ENCODE data around the gene S100G.

Gene S100G

GRCh38 chrX:16633754-16634153 lies 16.2 kb upstream of the S100G start:
- no peak for DNase-seq
- H3K36me3 Mint-ChIP-seq (ENCODE audit: low read depth) = peaks cover 2% of the 10 kb centered on the region
- peaks cover 2% of the 10 kb centered on the region for H3K4me1 Mint-ChIP-seq (ENCODE audit: low read depth)
- peaks cover 26% of the 10 kb centered on the region for H3K27me3 Mint-ChIP-seq
- H3K4me3 Mint-ChIP-seq = no peak overlapping the region
- H3K27ac Mint-ChIP-seq = no peak overlapping the region
- H3K9me3 Mint-ChIP-seq = no peaks in the 10 kb centered on the region

- no peaks in the 10 kb centered on the region for H3K9me3 Mint-ChIP-seq
- no peak for DNase-seq
- no peak overlapping the region for H3K4me3 Mint-ChIP-seq
- peaks cover 2% of the 10 kb centered on the region for H3K4me1 Mint-ChIP-seq (ENCODE audit: low read depth)
- no peak overlapping the region for H3K27ac Mint-ChIP-seq
- peaks cover 2% of the 10 kb centered on the region for H3K36me3 Mint-ChIP-seq (ENCODE audit: low read depth)
- peaks cover 21% of the 10 kb centered on the region for H3K27me3 Mint-ChIP-seq
Measured at GRCh38 chrX:16635040-16635439, 14.9 kb upstream of the S100G start.

GRCh38 chrX:16635596-16635995 lies 14.4 kb upstream of the S100G start:
- Mint-ChIP-seq H3K27ac (no peak overlapping the region), H3K9me3 (no peaks in the 10 kb centered on the region), H3K27me3 (peaks cover 23% of the 10 kb centered on the region), H3K4me3 (no peak overlapping the region), H3K4me1 (ENCODE audit: low read depth) (peaks cover 2% of the 10 kb centered on the region), H3K36me3 (ENCODE audit: low read depth) (peaks cover 2% of the 10 kb centered on the region)
- DNase-seq = no peak

- no peaks in the 10 kb centered on the region for H3K9me3 Mint-ChIP-seq
- H3K27me3 Mint-ChIP-seq = peaks cover 12% of the 10 kb centered on the region
- no peak overlapping the region for H3K27ac Mint-ChIP-seq
- peaks cover 2% of the 10 kb centered on the region for H3K36me3 Mint-ChIP-seq (ENCODE audit: low read depth)
- DNase-seq = no peak
- H3K4me3 Mint-ChIP-seq = no peak overlapping the region
- H3K4me1 Mint-ChIP-seq (ENCODE audit: low read depth) = peaks cover 2% of the 10 kb centered on the region
Measured at GRCh38 chrX:16638533-16638932, 11.4 kb upstream of the S100G start.

DNA sequence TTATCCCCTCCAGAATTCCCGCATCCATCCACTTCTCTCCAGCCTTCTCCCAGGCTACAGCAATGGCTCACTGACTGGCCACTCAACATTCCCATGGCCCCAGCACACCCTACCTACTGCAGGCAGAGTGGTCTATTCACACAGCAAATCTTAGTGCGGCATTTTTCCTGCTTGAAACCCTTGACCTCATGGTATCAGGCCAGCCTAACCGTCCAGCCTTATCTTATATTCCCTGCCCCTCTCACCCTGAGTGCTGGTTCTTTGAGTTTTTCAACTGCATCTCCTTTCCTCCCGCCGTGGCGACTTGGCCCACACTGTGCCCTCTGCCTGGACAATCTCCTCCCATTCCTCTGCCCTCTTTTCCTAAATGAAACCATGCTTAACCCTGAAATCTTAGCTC lies 10.0 kb upstream of the S100G start:
- H3K27ac Mint-ChIP-seq = no peak overlapping the region
- H3K27me3 Mint-ChIP-seq = peaks cover 13% of the 10 kb centered on the region
- H3K9me3 Mint-ChIP-seq = no peaks in the 10 kb centered on the region
- no peak overlapping the region for H3K4me3 Mint-ChIP-seq
- no peak for DNase-seq
- no peaks in the 10 kb centered on the region for H3K4me1 Mint-ChIP-seq (ENCODE audit: low read depth)
- peaks cover 2% of the 10 kb centered on the region for H3K36me3 Mint-ChIP-seq (ENCODE audit: low read depth)

GRCh38 chrX:16640823-16641222 lies 9.1 kb upstream of the S100G start:
- Mint-ChIP-seq H3K36me3 (ENCODE audit: low read depth) (peaks cover 2% of the 10 kb centered on the region), H3K27me3 (peaks cover 17% of the 10 kb centered on the region), H3K4me3 (no peak overlapping the region), H3K4me1 (ENCODE audit: low read depth) (no peaks in the 10 kb centered on the region), H3K9me3 (no peaks in the 10 kb centered on the region), H3K27ac (no peak overlapping the region)
- no peak for DNase-seq

- Mint-ChIP-seq H3K36me3 (ENCODE audit: low read depth) (no peaks in the 10 kb centered on the region), H3K27ac (no peak overlapping the region), H3K4me3 (no peak overlapping the region), H3K27me3 (peaks cover 17% of the 10 kb centered on the region), H3K9me3 (no peaks in the 10 kb centered on the region), H3K4me1 (ENCODE audit: low read depth) (no peaks in the 10 kb centered on the region)
- DNase-seq = no peak
Measured at GRCh38 chrX:16643176-16643575, 6.8 kb upstream of the S100G start.

- Mint-ChIP-seq H3K27me3 (peaks cover 27% of the 10 kb centered on the region), H3K27ac (no peak overlapping the region), H3K4me1 (ENCODE audit: low read depth) (no peaks in the 10 kb centered on the region), H3K9me3 (no peaks in the 10 kb centered on the region), H3K36me3 (ENCODE audit: low read depth) (no peaks in the 10 kb centered on the region), H3K4me3 (no peak overlapping the region)
- no peak for DNase-seq
Measured at GRCh38 chrX:16646366-16647138, 3.4 kb upstream of the S100G start.

- H3K27ac Mint-ChIP-seq = no peak overlapping the region
- no peaks in the 10 kb centered on the region for H3K36me3 Mint-ChIP-seq (ENCODE audit: low read depth)
- no peak for DNase-seq
- no peak overlapping the region for H3K4me3 Mint-ChIP-seq
- H3K27me3 Mint-ChIP-seq = peaks cover 26% of the 10 kb centered on the region
- no peaks in the 10 kb centered on the region for H3K4me1 Mint-ChIP-seq (ENCODE audit: low read depth)
- no peaks in the 10 kb centered on the region for H3K9me3 Mint-ChIP-seq
Measured at GRCh38 chrX:16651391-16652024, 1.6 kb downstream of the S100G start.

- peaks cover 32% of the 10 kb centered on the region for H3K27me3 Mint-ChIP-seq
- no peaks in the 10 kb centered on the region for H3K4me1 Mint-ChIP-seq (ENCODE audit: low read depth)
- no peaks in the 10 kb centered on the region for H3K9me3 Mint-ChIP-seq
- no peak overlapping the region for H3K27ac Mint-ChIP-seq
- H3K36me3 Mint-ChIP-seq (ENCODE audit: low read depth) = no peaks in the 10 kb centered on the region
- no peak overlapping the region for H3K4me3 Mint-ChIP-seq
- no peak for DNase-seq
Measured at GRCh38 chrX:16653424-16653823, 3.5 kb downstream of the S100G start.

GRCh38 chrX:16654093-16654492 lies 4.1 kb downstream of the S100G start:
- no peaks in the 10 kb centered on the region for H3K36me3 Mint-ChIP-seq (ENCODE audit: low read depth)
- no peaks in the 10 kb centered on the region for H3K4me1 Mint-ChIP-seq (ENCODE audit: low read depth)
- no peak overlapping the region for H3K27ac Mint-ChIP-seq
- H3K27me3 Mint-ChIP-seq = peaks cover 29% of the 10 kb centered on the region
- H3K9me3 Mint-ChIP-seq = no peaks in the 10 kb centered on the region
- no peak for DNase-seq
- no peak overlapping the region for H3K4me3 Mint-ChIP-seq

- DNase-seq = no peak
- Mint-ChIP-seq H3K4me1 (ENCODE audit: low read depth) (no peaks in the 10 kb centered on the region), H3K27me3 (peaks cover 16% of the 10 kb centered on the region), H3K4me3 (no peak overlapping the region), H3K27ac (no peak overlapping the region), H3K36me3 (ENCODE audit: low read depth) (no peaks in the 10 kb centered on the region), H3K9me3 (no peaks in the 10 kb centered on the region)
Measured at GRCh38 chrX:16658284-16658683, 8.3 kb downstream of the S100G start.

DNA sequence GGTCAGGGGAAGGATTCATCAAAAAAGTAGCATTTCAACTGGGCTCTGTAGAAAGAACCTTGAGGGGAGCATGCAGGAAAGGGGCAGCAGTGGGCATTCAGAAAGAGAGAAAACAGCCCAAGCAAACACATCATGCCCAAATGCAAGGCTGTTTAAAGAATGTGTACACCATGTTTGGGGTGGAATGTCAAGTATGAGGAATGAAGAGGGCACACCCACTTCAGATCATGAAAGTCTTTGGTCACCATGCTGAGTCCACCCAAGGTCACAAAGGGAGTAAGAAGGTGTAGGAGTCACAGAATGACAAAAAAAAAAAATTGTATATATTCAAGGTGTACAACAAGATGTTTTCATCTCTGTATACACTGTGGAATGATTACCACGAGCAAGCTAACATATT lies 9.4 kb downstream of the S100G start:
- Mint-ChIP-seq H3K27me3 (peaks cover 22% of the 10 kb centered on the region), H3K9me3 (no peaks in the 10 kb centered on the region), H3K4me3 (no peak overlapping the region), H3K4me1 (ENCODE audit: low read depth) (no peaks in the 10 kb centered on the region), H3K27ac (no peak overlapping the region), H3K36me3 (ENCODE audit: low read depth) (no peaks in the 10 kb centered on the region)
- no peak for DNase-seq

- Mint-ChIP-seq H3K9me3 (no peaks in the 10 kb centered on the region), H3K4me1 (ENCODE audit: low read depth) (peaks cover 1% of the 10 kb centered on the region), H3K36me3 (ENCODE audit: low read depth) (peaks cover under 1% of the 10 kb centered on the region), H3K27me3 (peaks cover 27% of the 10 kb centered on the region), H3K27ac (no peak overlapping the region), H3K4me3 (no peak overlapping the region)
- no peak for DNase-seq
Measured at GRCh38 chrX:16661495-16661894, 11.5 kb downstream of the S100G start.

DNA sequence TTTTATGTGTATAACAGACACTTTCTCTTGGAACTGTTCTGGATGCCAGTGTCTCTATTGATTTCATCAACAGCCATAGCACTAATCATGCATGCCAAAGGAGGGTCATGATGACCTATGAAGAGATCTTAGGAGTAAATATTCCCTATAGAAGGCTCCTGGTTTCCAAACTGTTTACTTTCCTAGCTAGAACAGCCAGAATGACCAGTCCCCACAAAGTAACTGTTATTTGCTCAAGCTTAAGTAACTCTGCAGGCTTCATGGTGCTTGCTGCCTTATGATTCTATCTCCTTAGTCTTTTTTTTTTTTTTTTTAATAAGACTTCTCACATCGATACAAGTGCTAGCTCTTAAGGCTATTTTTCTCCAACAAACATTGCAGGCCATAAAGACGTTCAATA lies 12.4 kb downstream of the S100G start:
- no peaks in the 10 kb centered on the region for H3K9me3 Mint-ChIP-seq
- H3K4me1 Mint-ChIP-seq (ENCODE audit: low read depth) = peaks cover 1% of the 10 kb centered on the region

More for the DNA sequence above, 12.4 kb downstream of the S100G start:
- Mint-ChIP-seq H3K27me3 (peaks cover 24% of the 10 kb centered on the region), H3K4me3 (no peak overlapping the region), H3K27ac (no peak overlapping the region), H3K36me3 (ENCODE audit: low read depth) (peaks cover 3% of the 10 kb centered on the region)
- DNase-seq = no peak

All from activated T-cell treated with anti-CD3 and anti-CD28 coated beads, Interleukin-2, amount 50 U/mL, for 24 hours (primary cell).